Mucosa of descending colon (tissue), 3 donors: Measurements from ENCODE around the gene ZMIZ1. TPM values are rescaled to one million over a fixed set of nuclear protein-coding genes. Genes with fewer than 3 reads are reported as not detected.
A peak's percentile ranks its signal among the peaks of the same experiment; 100 is the strongest.

ENCODE experiments used
- ATAC-seq: fragments of 200-7000 bp; cut with Tn5 transposase; one replicate; pipeline ENCODE4 v1.9.1; 2020; ENCODE audit warnings: mild to moderate bottlenecking, moderate library complexity
- DNase-seq, 3 donors: peaks; one replicate each; pipeline ENCODE4 v3.0.0-alpha.2; 2020
- H3K36me3 ChIP-seq: fragments of 200-600 bp; one replicate; pipeline ENCODE4 v1.8.0; 2021; ENCODE audit warnings: low read depth, mild to moderate bottlenecking
- H3K4me1 ChIP-seq: fragments of 200-600 bp; one replicate; pipeline ENCODE4 v1.8.0; 2021; ENCODE audit warnings: low read depth, mild to moderate bottlenecking
- H3K4me3 ChIP-seq: fragments of 200-600 bp; one replicate; pipeline ENCODE4 v1.8.0; 2021; ENCODE audit warnings: mild to moderate bottlenecking
- H3K9me3 ChIP-seq: fragments of 200-600 bp; one replicate; pipeline ENCODE4 v1.8.0; 2021; ENCODE audit warnings: mild to moderate bottlenecking
- CTCF ChIP-seq: fragments of 200-600 bp; IDR thresholded peaks from one replicate; pipeline ENCODE4 v1.8.0; 2022; ENCODE audit warnings: antibody characterized with exemption, mild to moderate bottlenecking
- intact Hi-C, 2 donors: fragments of 100-400 bp; cut with DNase I in 1 of 2; cut with micrococcal nuclease in 1 of 2; formaldehyde crosslinking; loops; one replicate each; pipeline versions ENCODE4 v1.11.0 to v1.11.1; 2022; cut with DNase I, micrococcal nuclease
- total RNA-seq, 3 donors: library from RNA; stranded (reverse); fragmentation: NEBNext Ultra II Directional in 2 of 3; extraction: Animal tissue kit (Norgen Biotek cat#: 25700) in 2 of 3; gene quantifications; one replicate each; pipeline versions ENCODE4 v1.2.1 to v1.2.4, GENCODE V29; 2021 to 2023
- donor health status: DM: no; HTN: no; CAD: no; lungs with moderate emphysema.
- donor health status: DM: no; HTN: no; CAD: no.
- donor health status: DM: no; HTN: yes; CAD: no.

The ZMIZ1 gene
- total RNA-seq, 3 donors from 2014 or later, result 61.4 to 103 (median 89.1) TPM

GRCh38 chr10:79223091-79224048 is 154.6 kb downstream of the ZMIZ1 start:
- TF ChIP-seq CTCF, result no peak
- DNase-seq (no peak), ATAC-seq (no peak)
- Histone ChIP-seq H3K4me3 (no peak overlapping the region), H3K9me3 (no peaks in the 10 kb centered on the region), H3K36me3 (no peaks in the 10 kb centered on the region), H3K4me1 (peaks cover 2% of the 10 kb centered on the region)
- intact Hi-C loops, result no loop called here

GRCh38 chr10:79224263-79224949 is 155.6 kb downstream of the ZMIZ1 start:
- H3K4me3 ChIP-seq, result no peak overlapping the region
- no peaks in the 10 kb centered on the region for H3K36me3 ChIP-seq
- no peaks in the 10 kb centered on the region for H3K9me3 ChIP-seq
- DNase-seq (no peak), ATAC-seq (no peak)
- H3K4me1 ChIP-seq, result peaks cover 2% of the 10 kb centered on the region
- TF ChIP-seq CTCF, result no peak
- intact Hi-C loops, result no loop called here

- intact Hi-C loops, result no loop called here
- Histone ChIP-seq H3K9me3 (no peaks in the 10 kb centered on the region), H3K4me3 (no peak overlapping the region), H3K4me1 (peaks cover 2% of the 10 kb centered on the region), H3K36me3 (no peaks in the 10 kb centered on the region)
- ATAC-seq (no peak), DNase-seq (no peak)
- TF ChIP-seq CTCF, result no peak
Measured at GRCh38 chr10:79224992-79225391, 156.2 kb downstream of the ZMIZ1 start.

- Histone ChIP-seq H3K4me3 (no peak overlapping the region), H3K36me3 (no peaks in the 10 kb centered on the region), H3K9me3 (no peaks in the 10 kb centered on the region), H3K4me1 (peaks cover 2% of the 10 kb centered on the region)
- no peak for ATAC-seq
- no peak for DNase-seq
- intact Hi-C loops, result no loop called here
- no peak for TF ChIP-seq CTCF
Measured at GRCh38 chr10:79226391-79227245, 157.9 kb downstream of the ZMIZ1 start.

- H3K9me3 ChIP-seq, result no peaks in the 10 kb centered on the region
- H3K4me3 ChIP-seq, result no peak overlapping the region
- ATAC-seq (peak; percentile 64), DNase-seq (no peak)
- intact Hi-C loops, result no loop called here
- H3K4me1 ChIP-seq, result no peaks in the 10 kb centered on the region
- H3K36me3 ChIP-seq, result no peaks in the 10 kb centered on the region
- TF ChIP-seq CTCF, result no peak
Measured at GRCh38 chr10:79229071-79229541, 160.3 kb downstream of the ZMIZ1 start.
